Measurements from ENCODE around the gene MPRIP. TPM values are rescaled to one million over a fixed set of nuclear protein-coding genes. Genes with fewer than 3 reads are reported as not detected.

Gene MPRIP
- polyA plus RNA-seq, 1 donor (not counting 4 experiments of a cell fraction or from before 2014, with no cell fraction given): 113 TPM

- peaks cover 28% of the 10 kb centered on the region for H3K4me1 ChIP-seq (ENCODE audit: control insufficient read depth, extremely low read depth, insufficient read depth, low read length)
- TF ChIP-seq CTCF (optimal IDR thresholded peaks at IDR 0.05 in 1 of 3, IDR thresholded peaks at IDR 0.05 in 1 of 3, conservative IDR thresholded peaks at IDR 0.05 in 1 of 3; ENCODE audit: extremely low read depth in 1 of 3, insufficient read depth in 2 of 3, low read length in 3 of 3): no peak
- TF ChIP-seq EZH2 (IDR thresholded peaks at IDR 0.05; ENCODE audit: low read length): no peak
- peaks cover 8% of the 10 kb centered on the region for H3K9me1 ChIP-seq (ENCODE audit: control insufficient read depth, extremely low read depth, insufficient read depth, low read length)
- peaks cover 32% of the 10 kb centered on the region for H4K20me1 ChIP-seq (ENCODE audit: control insufficient read depth, extremely low read depth, insufficient read depth, low read length)
- DNase-seq (ENCODE audit: low read depth, low spot score) (no peak), FAIRE-seq (peak; percentile 56)
- peaks cover 0 to 7% of the 10 kb centered on the region in 2 experiments for H3K36me3 ChIP-seq (ENCODE audit: control insufficient read depth in 2 of 2, extremely low read depth in 1 of 2, insufficient read depth in 2 of 2, low read length in 2 of 2)
- H3K27me3 ChIP-seq (ENCODE audit: control insufficient read depth, extremely low read depth, insufficient read depth, low read length): no peaks in the 10 kb centered on the region
- H3K4me3 ChIP-seq (ENCODE audit: control insufficient read depth in 2 of 3, extremely low read depth in 1 of 3, insufficient read depth in 2 of 3, low read depth in 1 of 3, low read length in 3 of 3): peak overlapping the region; percentile 82 to 97 (median 93)
- H3K79me2 ChIP-seq (ENCODE audit: control insufficient read depth, insufficient read depth, low read length): peaks cover 60% of the 10 kb centered on the region
- H3K27ac ChIP-seq (ENCODE audit: control insufficient read depth, insufficient read depth, low read length): peak overlapping the region; percentile 94
- H3K9ac ChIP-seq (ENCODE audit: control insufficient read depth, extremely low read depth, insufficient read depth, low read length): peak overlapping the region; percentile 96
- no peak overlapping the region for H2AFZ ChIP-seq (ENCODE audit: control insufficient read depth, low read length)
- H3K9me3 ChIP-seq (ENCODE audit: control insufficient read depth, low read depth, low read length): no peaks in the 10 kb centered on the region
- peak overlapping the region; percentile 99 for H3K4me2 ChIP-seq (ENCODE audit: control insufficient read depth, extremely low read depth, insufficient read depth, low read depth, low read length)
- dilution Hi-C loops (cut with MboI; ENCODE audit: extremely low pct_ligation_motif_present, low sequenced_read_pairs): no loop called here
These were observed 1.4 kb downstream of the MPRIP start for GRCh38 chr17:17043461-17044271.

GRCh38 chr17:17044846-17045561 lies 2.7 kb downstream of the MPRIP start:
- peak overlapping the region; percentile 99 for H3K4me2 ChIP-seq (ENCODE audit: control insufficient read depth, extremely low read depth, insufficient read depth, low read depth, low read length)
- peak overlapping the region; percentile 94 for H3K27ac ChIP-seq (ENCODE audit: control insufficient read depth, insufficient read depth, low read length)
- H3K27me3 ChIP-seq (ENCODE audit: control insufficient read depth, extremely low read depth, insufficient read depth, low read length): no peaks in the 10 kb centered on the region
- peak overlapping the region; percentile 96 for H3K9ac ChIP-seq (ENCODE audit: control insufficient read depth, extremely low read depth, insufficient read depth, low read length)
- H3K9me3 ChIP-seq (ENCODE audit: control insufficient read depth, low read depth, low read length): no peaks in the 10 kb centered on the region
- peaks cover 72% of the 10 kb centered on the region for H3K79me2 ChIP-seq (ENCODE audit: control insufficient read depth, insufficient read depth, low read length)
- peaks cover 34% of the 10 kb centered on the region for H4K20me1 ChIP-seq (ENCODE audit: control insufficient read depth, extremely low read depth, insufficient read depth, low read length)
- H3K4me3 ChIP-seq (ENCODE audit: control insufficient read depth in 2 of 3, extremely low read depth in 1 of 3, insufficient read depth in 2 of 3, low read depth in 1 of 3, low read length in 3 of 3): peak overlapping the region; percentile 82 to 97 (median 93)
- TF ChIP-seq EZH2 (IDR thresholded peaks at IDR 0.05; ENCODE audit: low read length) (no peak), CTCF (optimal IDR thresholded peaks at IDR 0.05 in 1 of 3, IDR thresholded peaks at IDR 0.05 in 1 of 3, conservative IDR thresholded peaks at IDR 0.05 in 1 of 3; ENCODE audit: extremely low read depth in 1 of 3, insufficient read depth in 2 of 3, low read length in 3 of 3) (no peak)
- peaks cover 28% of the 10 kb centered on the region for H3K4me1 ChIP-seq (ENCODE audit: control insufficient read depth, extremely low read depth, insufficient read depth, low read length)
- peaks cover 8% of the 10 kb centered on the region for H3K9me1 ChIP-seq (ENCODE audit: control insufficient read depth, extremely low read depth, insufficient read depth, low read length)
- FAIRE-seq: peak; percentile 81
- peaks cover 0 to 7% of the 10 kb centered on the region in 2 experiments for H3K36me3 ChIP-seq (ENCODE audit: control insufficient read depth in 2 of 2, extremely low read depth in 1 of 2, insufficient read depth in 2 of 2, low read length in 2 of 2)
- DNase-seq (ENCODE audit: low read depth, low spot score): no peak
- dilution Hi-C loops (cut with MboI; ENCODE audit: extremely low pct_ligation_motif_present, low sequenced_read_pairs): no loop called here
- no peak overlapping the region for H2AFZ ChIP-seq (ENCODE audit: control insufficient read depth, low read length)
